ENCODE data around the gene TEN1.
A peak's percentile ranks its signal among the peaks of the same experiment; 100 is the strongest.

Gene TEN1

GRCh38 chr17:75979705-75980187 lies 706 bp downstream of the TEN1 start (continued):
- TF ChIP-seq ZNF18 (tag by site-specific recombination; IDR thresholded peaks at IDR 0.05) (no peak), ZNF548 (tag by site-specific recombination; IDR thresholded peaks at IDR 0.05) (no peak), KLF17 (tag by site-specific recombination; IDR thresholded peaks at IDR 0.05) (peak; percentile 31), ZNF175 (tag by site-specific recombination; IDR thresholded peaks at IDR 0.05) (no peak), KLF16 (tag by site-specific recombination; IDR thresholded peaks at IDR 0.05) (no peak), ZNF670 (tag by site-specific recombination; IDR thresholded peaks at IDR 0.05; ENCODE audit: low read depth) (no peak), ZNF558 (tag by site-specific recombination; IDR thresholded peaks at IDR 0.05) (no peak), OVOL3 (tag by site-specific recombination; IDR thresholded peaks at IDR 0.05) (no peak), ZNF610 (tag by site-specific recombination; IDR thresholded peaks at IDR 0.05; ENCODE audit: borderline replicate concordance) (no peak), SCRT1 (tag by site-specific recombination; IDR thresholded peaks at IDR 0.05; ENCODE audit: borderline replicate concordance) (no peak), ZNF404 (tag by site-specific recombination; IDR thresholded peaks at IDR 0.05) (no peak), ZNF324 (tag by site-specific recombination; IDR thresholded peaks at IDR 0.05) (no peak), ZNF585B (tag by site-specific recombination; IDR thresholded peaks at IDR 0.05) (no peak), ZNF768 (tag by site-specific recombination; IDR thresholded peaks at IDR 0.05) (no peak), ZNF658 (tag by site-specific recombination; IDR thresholded peaks at IDR 0.05) (no peak), HOXC10 (CRISPR knock-in tag; IDR thresholded peaks at IDR 0.05) (no peak), ZBTB48 (tag by site-specific recombination; IDR thresholded peaks at IDR 0.05) (peak; percentile 41), ZNF221 (tag by site-specific recombination; IDR thresholded peaks at IDR 0.05; ENCODE audit: borderline replicate concordance) (no peak), ZNF266 (tag by site-specific recombination; IDR thresholded peaks at IDR 0.05; ENCODE audit: low read depth) (no peak), ZNF433 (tag by site-specific recombination; IDR thresholded peaks at IDR 0.05; ENCODE audit: low read depth) (no peak), ZSCAN5A (tag by site-specific recombination; IDR thresholded peaks at IDR 0.05) (no peak), ZNF660 (tag by site-specific recombination; IDR thresholded peaks at IDR 0.05) (no peak), SCRT2 (tag by site-specific recombination; IDR thresholded peaks at IDR 0.05) (no peak), MYNN (tag by site-specific recombination; IDR thresholded peaks at IDR 0.05; ENCODE audit: borderline replicate concordance) (no peak), ZNF785 (tag by site-specific recombination; IDR thresholded peaks at IDR 0.05) (no peak), TRIM28 (IDR thresholded peaks at IDR 0.05; ENCODE audit: borderline replicate concordance, low read length) (no peak; the same call in 1 of the 2 replicates), ZNF621 (tag by site-specific recombination; IDR thresholded peaks at IDR 0.05) (no peak), ZNF391 (tag by site-specific recombination; IDR thresholded peaks at IDR 0.05; ENCODE audit: borderline replicate concordance, low read depth) (no peak), ZNF416 (tag by site-specific recombination; IDR thresholded peaks at IDR 0.05) (no peak), ZNF561 (tag by site-specific recombination; IDR thresholded peaks at IDR 0.05; ENCODE audit: borderline replicate concordance) (no peak), ZBTB8A (tag by site-specific recombination; IDR thresholded peaks at IDR 0.05) (peak; percentile 62; the same call in 1 of the 2 replicates), ZNF76 (tag by site-specific recombination; IDR thresholded peaks at IDR 0.05; ENCODE audit: borderline replicate concordance, low read depth) (no peak; the same call in 1 of the 2 replicates), ZNF37A (tag by site-specific recombination; IDR thresholded peaks at IDR 0.05) (no peak), ZNF398 (tag by site-specific recombination; IDR thresholded peaks at IDR 0.05) (no peak)
